HL-60 (cell line): ENCODE measurements around the gene HYAL1.

Experiments
- CTCF ChIP-seq: IDR thresholded peaks from one replicate; pipeline ENCODE4 v1.5.1; 2011; ENCODE audit warnings: low read length, control low read depth, inconsistent platforms; ENCODE audit not compliant: insufficient read depth
- GABPA ChIP-seq: IDR thresholded peaks from 2 replicates; pipeline ENCODE4 v1.6.1; 2012; ENCODE audit warnings: low read depth
- POLR2AphosphoS5 ChIP-seq: IDR thresholded peaks from 2 replicates; pipeline ENCODE4 v1.6.1; 2012; ENCODE audit warnings: low read depth
- REST ChIP-seq: IDR thresholded peaks from 2 replicates; pipeline ENCODE4 v1.6.1; 2012; ENCODE audit warnings: low read depth; ENCODE audit not compliant: insufficient replicate concordance
- SPI1 ChIP-seq: IDR thresholded peaks from 2 replicates; pipeline ENCODE4 v1.6.1; 2012; ENCODE audit warnings: low read depth, mild to moderate bottlenecking, borderline replicate concordance

- no peak for TF ChIP-seq GABPA
- peak; percentile 89 for TF ChIP-seq CTCF
- TF ChIP-seq POLR2AphosphoS5, result no peak
- no peak for TF ChIP-seq REST
- no peak for TF ChIP-seq SPI1
Observed at GRCh38 chr3:50324351-50325112, 21.2 kb upstream of the HYAL1 start.
